Measurements from ENCODE around the gene MYD88. TPM values are rescaled to one million over a fixed set of nuclear protein-coding genes. Genes with fewer than 3 reads are reported as not detected.
A peak's percentile ranks its signal among the peaks of the same experiment; 100 is the strongest.

Gene MYD88
- total and polyA plus RNA-seq, 2 experiments from 2014 or later, result 12.7 to 51.4 TPM

DNA sequence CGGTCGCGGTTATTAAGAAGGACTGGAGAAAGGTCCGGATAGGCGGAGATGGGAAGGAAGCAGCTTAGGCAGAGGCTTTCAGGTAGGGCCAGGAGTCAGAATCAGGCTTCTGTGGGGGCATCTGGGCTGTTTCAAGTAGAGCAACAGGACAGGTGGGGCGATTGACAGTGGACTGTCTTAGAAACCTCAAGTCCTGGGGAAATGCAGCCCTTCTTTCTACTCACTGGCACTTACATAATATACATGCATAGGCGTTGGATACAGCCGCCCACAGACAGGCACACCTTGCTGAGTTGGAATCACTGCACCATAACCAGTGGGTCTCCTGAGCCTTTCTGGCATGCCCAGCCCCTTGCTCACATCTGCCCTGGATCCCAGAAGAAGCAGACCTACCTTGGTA is 730 bp downstream of the MYD88 start:
- Histone ChIP-seq H3K36me3 (replicated peaks; ENCODE audit: insufficient read depth, low read depth) (no peaks in the 10 kb centered on the region), H4K20me1 (ENCODE audit: insufficient read depth, poor library complexity, severe bottlenecking) (peaks cover 4% of the 10 kb centered on the region), H3K4me1 (ENCODE audit: insufficient read depth) (peaks cover 28% of the 10 kb centered on the region), H2AFZ (peak overlapping the region; percentile 98), H3K9me3 (ENCODE audit: low read depth) (no peaks in the 10 kb centered on the region), H3K4me3 (peak overlapping the region; percentile 89), H3K79me2 (peaks cover 52% of the 10 kb centered on the region), H3K4me2 (peak overlapping the region; percentile 79), H3K27ac (peak overlapping the region; percentile 96), H3K9me2 (replicated peaks; ENCODE audit: insufficient read depth) (no peaks in the 10 kb centered on the region), H3K27me3 (no peaks in the 10 kb centered on the region)
- WGBS (ENCODE audit: low lambda C conversion rate, missing lambda C conversion rate), result 14% methylated on average over 8 of the region's 8 CpGs
- no peak for TF ChIP-seq EZH2 (IDR thresholded peaks at IDR 0.05; ENCODE audit: borderline replicate concordance)
- TF ChIP-seq, protein P1, sequence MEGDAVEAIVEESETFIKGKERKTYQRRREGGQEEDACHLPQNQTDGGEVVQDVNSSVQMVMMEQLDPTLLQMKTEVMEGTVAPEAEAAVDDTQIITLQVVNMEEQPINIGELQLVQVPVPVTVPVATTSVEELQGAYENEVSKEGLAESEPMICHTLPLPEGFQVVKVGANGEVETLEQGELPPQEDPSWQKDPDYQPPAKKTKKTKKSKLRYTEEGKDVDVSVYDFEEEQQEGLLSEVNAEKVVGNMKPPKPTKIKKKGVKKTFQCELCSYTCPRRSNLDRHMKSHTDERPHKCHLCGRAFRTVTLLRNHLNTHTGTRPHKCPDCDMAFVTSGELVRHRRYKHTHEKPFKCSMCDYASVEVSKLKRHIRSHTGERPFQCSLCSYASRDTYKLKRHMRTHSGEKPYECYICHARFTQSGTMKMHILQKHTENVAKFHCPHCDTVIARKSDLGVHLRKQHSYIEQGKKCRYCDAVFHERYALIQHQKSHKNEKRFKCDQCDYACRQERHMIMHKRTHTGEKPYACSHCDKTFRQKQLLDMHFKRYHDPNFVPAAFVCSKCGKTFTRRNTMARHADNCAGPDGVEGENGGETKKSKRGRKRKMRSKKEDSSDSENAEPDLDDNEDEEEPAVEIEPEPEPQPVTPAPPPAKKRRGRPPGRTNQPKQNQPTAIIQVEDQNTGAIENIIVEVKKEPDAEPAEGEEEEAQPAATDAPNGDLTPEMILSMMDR (IDR thresholded peaks at IDR 0.05; ENCODE audit: poor library complexity), result no peak
- TF ChIP-seq EZH2phosphoT487 (IDR thresholded peaks at IDR 0.05; ENCODE audit: low read depth, severe bottlenecking, unreplicated experiment), result no peak
- no peak for DNase-seq (ENCODE audit: low spot score)

DNA sequence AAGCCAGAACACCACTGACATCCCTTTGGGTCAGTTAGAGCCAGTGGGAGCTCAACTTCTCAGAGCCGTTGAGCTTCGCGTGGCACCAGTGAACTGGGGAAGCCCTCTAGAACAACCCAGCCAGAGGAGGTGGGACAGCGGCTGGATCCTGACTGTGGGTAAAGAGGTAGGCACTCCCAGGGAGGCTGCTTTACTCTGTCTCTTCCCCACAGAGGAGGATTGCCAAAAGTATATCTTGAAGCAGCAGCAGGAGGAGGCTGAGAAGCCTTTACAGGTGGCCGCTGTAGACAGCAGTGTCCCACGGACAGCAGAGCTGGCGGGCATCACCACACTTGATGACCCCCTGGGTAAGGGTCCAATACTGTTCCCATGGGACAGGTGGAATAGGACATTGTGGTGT is 1.2 kb downstream of the MYD88 start:
- peak overlapping the region; percentile 89 for H3K4me3 ChIP-seq
- peak overlapping the region; percentile 79 for H3K4me2 ChIP-seq
- H3K79me2 ChIP-seq, result peaks cover 50% of the 10 kb centered on the region
- H3K27me3 ChIP-seq, result no peaks in the 10 kb centered on the region
- 81% methylated on average over 7 of the region's 7 CpGs for WGBS (ENCODE audit: low lambda C conversion rate, missing lambda C conversion rate)
- H3K9me3 ChIP-seq (ENCODE audit: low read depth), result no peaks in the 10 kb centered on the region
- H4K20me1 ChIP-seq (ENCODE audit: insufficient read depth, poor library complexity, severe bottlenecking), result peaks cover 4% of the 10 kb centered on the region
- H3K4me1 ChIP-seq (ENCODE audit: insufficient read depth), result peaks cover 26% of the 10 kb centered on the region
- H3K27ac ChIP-seq, result peak overlapping the region; percentile 96
- no peaks in the 10 kb centered on the region for H3K36me3 ChIP-seq (replicated peaks; ENCODE audit: insufficient read depth, low read depth)
- DNase-seq (ENCODE audit: low spot score), result no peak
- no peak overlapping the region for H2AFZ ChIP-seq
- no peaks in the 10 kb centered on the region for H3K9me2 ChIP-seq (replicated peaks; ENCODE audit: insufficient read depth)
- TF ChIP-seq, protein P1 (IDR thresholded peaks at IDR 0.05; ENCODE audit: poor library complexity), result no peak
- TF ChIP-seq EZH2 (IDR thresholded peaks at IDR 0.05; ENCODE audit: borderline replicate concordance) (no peak), EZH2phosphoT487 (IDR thresholded peaks at IDR 0.05; ENCODE audit: low read depth, severe bottlenecking, unreplicated experiment) (no peak)

DNA sequence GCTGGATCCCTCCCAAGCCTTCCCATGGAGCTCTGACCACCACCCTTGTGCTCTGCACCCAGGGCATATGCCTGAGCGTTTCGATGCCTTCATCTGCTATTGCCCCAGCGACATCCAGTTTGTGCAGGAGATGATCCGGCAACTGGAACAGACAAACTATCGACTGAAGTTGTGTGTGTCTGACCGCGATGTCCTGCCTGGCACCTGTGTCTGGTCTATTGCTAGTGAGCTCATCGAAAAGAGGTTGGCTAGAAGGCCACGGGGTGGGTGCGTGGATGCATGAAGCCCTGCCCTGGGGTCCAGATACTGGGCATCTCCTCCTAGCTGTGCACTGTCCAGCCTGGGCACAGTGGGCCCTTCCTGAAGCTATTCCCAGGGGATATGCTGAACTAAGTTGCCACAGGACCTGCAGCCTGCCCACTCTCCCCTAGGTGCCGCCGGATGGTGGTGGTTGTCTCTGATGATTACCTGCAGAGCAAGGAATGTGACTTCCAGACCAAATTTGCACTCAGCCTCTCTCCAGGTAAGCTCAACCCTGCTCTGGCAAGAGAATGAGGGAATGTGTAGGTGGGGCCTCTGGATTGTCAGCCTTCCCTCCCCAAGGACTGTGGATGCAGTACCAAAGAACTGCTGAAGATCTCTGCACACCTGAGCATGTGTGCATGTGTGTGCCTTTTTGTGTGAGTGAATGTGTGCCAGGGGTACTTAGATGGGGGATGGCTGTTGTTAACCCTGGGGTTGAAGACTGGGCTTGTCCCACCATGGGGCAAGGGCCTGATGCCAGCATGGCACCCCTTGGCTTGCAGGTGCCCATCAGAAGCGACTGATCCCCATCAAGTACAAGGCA is 2.1 kb downstream of the MYD88 start:
- no peaks in the 10 kb centered on the region for H3K9me3 ChIP-seq (ENCODE audit: low read depth)
- H3K79me2 ChIP-seq, result peaks cover 41% of the 10 kb centered on the region
- TF ChIP-seq, protein P1 (IDR thresholded peaks at IDR 0.05; ENCODE audit: poor library complexity), result no peak
- TF ChIP-seq EZH2phosphoT487 (IDR thresholded peaks at IDR 0.05; ENCODE audit: low read depth, severe bottlenecking, unreplicated experiment) (no peak), EZH2 (IDR thresholded peaks at IDR 0.05; ENCODE audit: borderline replicate concordance) (no peak)
- no peak for DNase-seq (ENCODE audit: low spot score)
- H3K36me3 ChIP-seq (replicated peaks; ENCODE audit: insufficient read depth, low read depth), result no peaks in the 10 kb centered on the region
- H3K9me2 ChIP-seq (replicated peaks; ENCODE audit: insufficient read depth), result no peaks in the 10 kb centered on the region
- H4K20me1 ChIP-seq (ENCODE audit: insufficient read depth, poor library complexity, severe bottlenecking), result peaks cover 3% of the 10 kb centered on the region
- H3K4me1 ChIP-seq (ENCODE audit: insufficient read depth), result peaks cover 18% of the 10 kb centered on the region
- H3K4me2 ChIP-seq, result peak overlapping the region; percentile 79
- H3K4me3 ChIP-seq, result no peak overlapping the region
- 98% methylated on average over 13 of the region's 13 CpGs for WGBS (ENCODE audit: low lambda C conversion rate, missing lambda C conversion rate)
- H3K27me3 ChIP-seq, result no peaks in the 10 kb centered on the region
- no peak overlapping the region for H3K27ac ChIP-seq
- no peak overlapping the region for H2AFZ ChIP-seq
